Neural progenitor cell (in vitro differentiated cells): ENCODE data around the gene SEBOX.

ENCODE experiments used
- EZH2 ChIP-seq: fragments of 200-600 bp; sonication (generic); IDR thresholded peaks from 2 replicates; pipeline ENCODE4 v1.6.1; 2017; ENCODE audit warnings: antibody characterized with exemption, mild to moderate bottlenecking, moderate library complexity
- EZH2phosphoT487 ChIP-seq: fragments of 200-600 bp; sonication (generic); IDR thresholded peaks from 2 replicates; pipeline ENCODE4 v1.6.1; 2017; ENCODE audit warnings: antibody characterized with exemption
- TF ChIP-seq, protein P1 (sequence below): fragments of 200-600 bp; sonication (generic); IDR thresholded peaks from 2 replicates; pipeline ENCODE4 v1.5.1; 2017; ENCODE audit warnings: antibody characterized with exemption, mild to moderate bottlenecking

DNA sequence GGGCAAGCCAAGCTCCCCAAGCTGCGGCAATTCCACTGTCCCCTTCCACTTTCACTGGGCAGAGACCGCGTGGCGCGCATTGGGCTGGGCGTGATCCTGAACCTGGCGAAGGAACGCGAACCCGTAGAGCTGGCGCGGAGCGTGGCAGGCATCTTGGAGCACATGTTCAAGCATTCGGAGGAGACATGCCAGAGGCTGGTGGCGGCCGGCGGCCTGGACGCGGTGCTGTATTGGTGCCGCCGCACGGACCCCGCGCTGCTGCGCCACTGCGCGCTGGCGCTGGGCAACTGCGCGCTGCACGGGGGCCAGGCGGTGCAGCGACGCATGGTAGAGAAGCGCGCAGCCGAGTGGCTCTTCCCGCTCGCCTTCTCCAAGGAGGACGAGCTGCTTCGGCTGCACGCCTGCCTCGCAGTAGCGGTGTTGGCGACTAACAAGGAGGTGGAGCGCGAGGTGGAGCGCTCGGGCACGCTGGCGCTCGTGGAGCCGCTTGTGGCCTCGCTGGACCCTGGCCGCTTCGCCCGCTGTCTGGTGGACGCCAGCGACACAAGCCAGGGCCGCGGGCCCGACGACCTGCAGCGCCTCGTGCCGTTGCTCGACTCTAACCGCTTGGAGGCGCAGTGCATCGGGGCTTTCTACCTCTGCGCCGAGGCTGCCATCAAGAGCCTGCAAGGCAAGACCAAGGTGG is 16.3 kb upstream of the SEBOX start:
- TF ChIP-seq, protein P1, sequence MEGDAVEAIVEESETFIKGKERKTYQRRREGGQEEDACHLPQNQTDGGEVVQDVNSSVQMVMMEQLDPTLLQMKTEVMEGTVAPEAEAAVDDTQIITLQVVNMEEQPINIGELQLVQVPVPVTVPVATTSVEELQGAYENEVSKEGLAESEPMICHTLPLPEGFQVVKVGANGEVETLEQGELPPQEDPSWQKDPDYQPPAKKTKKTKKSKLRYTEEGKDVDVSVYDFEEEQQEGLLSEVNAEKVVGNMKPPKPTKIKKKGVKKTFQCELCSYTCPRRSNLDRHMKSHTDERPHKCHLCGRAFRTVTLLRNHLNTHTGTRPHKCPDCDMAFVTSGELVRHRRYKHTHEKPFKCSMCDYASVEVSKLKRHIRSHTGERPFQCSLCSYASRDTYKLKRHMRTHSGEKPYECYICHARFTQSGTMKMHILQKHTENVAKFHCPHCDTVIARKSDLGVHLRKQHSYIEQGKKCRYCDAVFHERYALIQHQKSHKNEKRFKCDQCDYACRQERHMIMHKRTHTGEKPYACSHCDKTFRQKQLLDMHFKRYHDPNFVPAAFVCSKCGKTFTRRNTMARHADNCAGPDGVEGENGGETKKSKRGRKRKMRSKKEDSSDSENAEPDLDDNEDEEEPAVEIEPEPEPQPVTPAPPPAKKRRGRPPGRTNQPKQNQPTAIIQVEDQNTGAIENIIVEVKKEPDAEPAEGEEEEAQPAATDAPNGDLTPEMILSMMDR, result peak; percentile 71
- TF ChIP-seq EZH2, result peak; percentile 69
- TF ChIP-seq EZH2phosphoT487, result peak; percentile 80
